K562 (cell line): Measurements from ENCODE around the gene FAM120AOS. TPM values are rescaled to one million over a fixed set of nuclear protein-coding genes. Genes with fewer than 3 reads are reported as not detected.

Experiments used
- BDP1 ChIP-seq: IDR thresholded peaks from 3 replicates; pipeline ENCODE4 v1.6.1; 2011; ENCODE audit not compliant: insufficient read length, insufficient read depth
- E2F3 ChIP-seq: fragments of 250-450 bp; sonication (Bioruptor Pico); IDR thresholded peaks from 2 replicates; pipeline ENCODE4 v1.4.0; 2020; ENCODE audit warnings: mild to moderate bottlenecking
- FOS ChIP-seq: IDR thresholded peaks from 3 replicates; pipeline ENCODE4 v1.6.1; 2011; ENCODE audit not compliant: insufficient read length; ENCODE audit errors: extremely low read depth
- HSF4 ChIP-seq: fragments of 250-450 bp; sonication (Bioruptor Pico); IDR thresholded peaks from 2 replicates; pipeline ENCODE4 v2.1.2; 2022; ENCODE audit warnings: mild to moderate bottlenecking, moderate library complexity, borderline replicate concordance
- PBX2 ChIP-seq, 2 experiments: IDR thresholded peaks in 1 of 2; conservative IDR thresholded peaks in 1 of 2; 2 replicates each; pipeline ENCODE4 v1.6.1; 2016; ENCODE audit warnings: low read depth in 2 of 2, mild to moderate bottlenecking in 1 of 2, missing compliant biosample characterization in 1 of 2, missing genetic modification characterization in 1 of 2, moderate library complexity in 1 of 2
- PRDM10 ChIP-seq: fragments of 450-650 bp; IDR thresholded peaks from 2 replicates; pipeline ENCODE4 v1.6.1; 2018; ENCODE audit not compliant: partially characterized antibody
- polyA plus RNA-seq, 8 experiments: library from polyadenylated mRNA; depleted of rRNA in 4 of 8; stranded (reverse) in 5 of 8; unstranded in 3 of 8; fragments of >200 nt; fragmentation: Nextera tagmentation in 2 of 8; fragmentation: Illumina TruSeq in 1 of 8; extraction: Ambion mirVana in 2 of 8; extraction: Trizol in 1 of 8; gene quantifications; 2 replicates each; pipeline versions ENCODE4 v1.2.1 to v1.2.3, GENCODE V29; 2011 to 2014; ENCODE audit warnings: inconsistent platforms in 1 of 8, missing spikeins in 1 of 8
- total RNA-seq, 7 experiments: library from RNA; depleted of rRNA in 6 of 7; stranded (reverse); fragments of >200 nt in 6 of 7; fragmentation: Illumina TruSeq in 2 of 7; extraction: Trizol in 2 of 7; gene quantifications; 2 replicates each; pipeline versions ENCODE4 v1.2.1 to v1.2.3, GENCODE V29; 2011 to 2021; ENCODE audit warnings: low replicate concordance in 1 of 7

FAM120AOS gene
- total and polyA plus RNA-seq, 9 of the 15 experiments (the other 6 are each of a cell fraction or from before 2014, with no cell fraction given), result 18.8 to 53.4 (median 41.4) TPM

DNA sequence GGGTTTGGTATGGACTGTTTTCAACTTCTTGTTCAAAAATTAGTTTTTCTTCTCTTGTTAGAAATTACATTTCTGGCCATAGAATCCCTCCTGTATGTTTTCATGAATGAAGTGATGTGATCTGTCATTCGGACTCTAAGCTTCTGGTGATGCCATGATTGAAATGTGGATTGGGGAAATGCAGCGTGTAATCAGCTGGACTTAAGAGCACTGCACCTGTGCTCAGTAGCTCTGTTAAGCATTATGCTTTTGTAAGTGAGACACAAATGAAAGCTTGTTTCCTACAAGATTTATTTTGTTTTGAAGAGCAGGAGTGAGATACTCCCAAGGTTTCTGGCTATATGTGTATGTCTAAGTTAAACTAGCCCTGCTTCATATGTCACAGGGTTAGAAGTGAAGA, 24.0 kb upstream of the FAM120AOS start (continued):
- no peak for TF ChIP-seq BDP1
- no peak for TF ChIP-seq HSF4 (CRISPR knock-in tag)
- no peak for TF ChIP-seq FOS
- TF ChIP-seq PBX2 (CRISPR knock-in tag; IDR thresholded peaks at IDR 0.05; ENCODE audit: low read depth), result no peak
- TF ChIP-seq PBX2 (tag; conservative IDR thresholded peaks at IDR 0.05; ENCODE audit: low read depth), result no peak
- TF ChIP-seq PRDM10, result no peak
- TF ChIP-seq E2F3 (CRISPR knock-in tag), result no peak
